ENCODE results near the gene ACBD4.

DNA sequence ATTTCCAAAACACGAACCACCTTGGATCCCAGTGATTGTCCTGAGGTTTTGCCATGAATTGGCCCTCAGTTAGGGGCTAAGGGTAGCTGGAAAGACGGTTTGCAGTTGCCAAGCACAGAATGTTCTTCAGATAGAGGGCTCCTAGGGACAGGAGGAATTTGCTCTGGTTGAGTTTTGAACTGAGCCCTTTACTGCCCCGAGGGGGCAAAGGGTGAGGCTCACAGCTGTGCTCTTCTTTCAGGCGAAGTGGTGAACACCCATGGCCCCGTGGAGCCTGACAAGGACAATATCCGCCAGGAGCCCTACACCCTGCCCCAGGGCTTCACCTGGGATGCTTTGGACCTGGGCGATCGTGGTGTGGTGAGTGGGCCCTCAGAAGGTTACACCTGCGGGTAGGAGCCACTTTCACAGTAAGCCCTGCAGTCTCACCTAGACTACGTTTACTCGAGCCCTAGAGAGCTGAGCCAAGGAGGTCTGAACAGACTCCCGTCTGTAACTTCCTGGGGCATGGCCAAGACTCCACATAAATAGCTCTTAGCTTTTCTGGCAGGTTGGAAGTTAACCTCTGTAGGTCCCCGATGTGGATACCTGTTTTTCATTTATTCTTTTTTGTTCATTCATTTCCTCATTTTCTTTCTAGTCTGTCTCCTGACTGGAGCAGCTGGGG lies 41.9 kb upstream of the ACBD4 start:
- TF ChIP-seq RAD21 (IDR thresholded peaks at IDR 0.05; ENCODE audit: low read length) (no peak), RXRA (IDR thresholded peaks at IDR 0.05; ENCODE audit: borderline replicate concordance, low read depth) (no peak), RCOR1 (IDR thresholded peaks at IDR 0.05; ENCODE audit: low read length) (no peak)
- TF ChIP-seq, protein P1, sequence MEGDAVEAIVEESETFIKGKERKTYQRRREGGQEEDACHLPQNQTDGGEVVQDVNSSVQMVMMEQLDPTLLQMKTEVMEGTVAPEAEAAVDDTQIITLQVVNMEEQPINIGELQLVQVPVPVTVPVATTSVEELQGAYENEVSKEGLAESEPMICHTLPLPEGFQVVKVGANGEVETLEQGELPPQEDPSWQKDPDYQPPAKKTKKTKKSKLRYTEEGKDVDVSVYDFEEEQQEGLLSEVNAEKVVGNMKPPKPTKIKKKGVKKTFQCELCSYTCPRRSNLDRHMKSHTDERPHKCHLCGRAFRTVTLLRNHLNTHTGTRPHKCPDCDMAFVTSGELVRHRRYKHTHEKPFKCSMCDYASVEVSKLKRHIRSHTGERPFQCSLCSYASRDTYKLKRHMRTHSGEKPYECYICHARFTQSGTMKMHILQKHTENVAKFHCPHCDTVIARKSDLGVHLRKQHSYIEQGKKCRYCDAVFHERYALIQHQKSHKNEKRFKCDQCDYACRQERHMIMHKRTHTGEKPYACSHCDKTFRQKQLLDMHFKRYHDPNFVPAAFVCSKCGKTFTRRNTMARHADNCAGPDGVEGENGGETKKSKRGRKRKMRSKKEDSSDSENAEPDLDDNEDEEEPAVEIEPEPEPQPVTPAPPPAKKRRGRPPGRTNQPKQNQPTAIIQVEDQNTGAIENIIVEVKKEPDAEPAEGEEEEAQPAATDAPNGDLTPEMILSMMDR (IDR thresholded peaks at IDR 0.05) = no peak

All from SK-N-SH (cell line).